ENCODE results near the gene FAM107B.

GRCh38 chr10:14665865-14666857, 108.5 kb downstream of the FAM107B start:
- TF ChIP-seq, protein P1, sequence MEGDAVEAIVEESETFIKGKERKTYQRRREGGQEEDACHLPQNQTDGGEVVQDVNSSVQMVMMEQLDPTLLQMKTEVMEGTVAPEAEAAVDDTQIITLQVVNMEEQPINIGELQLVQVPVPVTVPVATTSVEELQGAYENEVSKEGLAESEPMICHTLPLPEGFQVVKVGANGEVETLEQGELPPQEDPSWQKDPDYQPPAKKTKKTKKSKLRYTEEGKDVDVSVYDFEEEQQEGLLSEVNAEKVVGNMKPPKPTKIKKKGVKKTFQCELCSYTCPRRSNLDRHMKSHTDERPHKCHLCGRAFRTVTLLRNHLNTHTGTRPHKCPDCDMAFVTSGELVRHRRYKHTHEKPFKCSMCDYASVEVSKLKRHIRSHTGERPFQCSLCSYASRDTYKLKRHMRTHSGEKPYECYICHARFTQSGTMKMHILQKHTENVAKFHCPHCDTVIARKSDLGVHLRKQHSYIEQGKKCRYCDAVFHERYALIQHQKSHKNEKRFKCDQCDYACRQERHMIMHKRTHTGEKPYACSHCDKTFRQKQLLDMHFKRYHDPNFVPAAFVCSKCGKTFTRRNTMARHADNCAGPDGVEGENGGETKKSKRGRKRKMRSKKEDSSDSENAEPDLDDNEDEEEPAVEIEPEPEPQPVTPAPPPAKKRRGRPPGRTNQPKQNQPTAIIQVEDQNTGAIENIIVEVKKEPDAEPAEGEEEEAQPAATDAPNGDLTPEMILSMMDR (conservative IDR thresholded peaks at IDR 0.05), result no peak
- no peak for TF ChIP-seq ZFX (IDR thresholded peaks at IDR 0.05)
